Astrocyte (in vitro differentiated cells and primary cell): ENCODE results near the gene FHL1. TPM values are rescaled to one million over a fixed set of nuclear protein-coding genes. Genes with fewer than 3 reads are reported as not detected.
A peak's percentile ranks its signal among the peaks of the same experiment; 100 is the strongest.

Experiments
- DNase-seq: peaks from one replicate; pipeline ENCODE4 v3.0.0-alpha.2; 2010; ENCODE audit warnings: low read depth
- FAIRE-seq: peaks from 2 replicates; lab custom pipeline; 2011; peaks lifted over from hg19 to GRCh38; lab: Jason Lieb, UNC
- H2AFZ ChIP-seq: 2 replicates; pipeline ENCODE4 v1.6.0; 2012; ENCODE audit warnings: low read depth, low read length, inconsistent platforms
- H3K27ac ChIP-seq: 2 replicates; pipeline ENCODE4 v1.5.1; 2011; ENCODE audit warnings: low read depth, low read length, inconsistent platforms
- H3K27me3 ChIP-seq: 2 replicates; pipeline ENCODE4 v1.6.0; 2011; ENCODE audit warnings: low read length, inconsistent platforms; ENCODE audit not compliant: insufficient read depth
- H3K36me3 ChIP-seq: 2 replicates; pipeline ENCODE4 v1.5.1; 2011; ENCODE audit warnings: low read length, inconsistent platforms; ENCODE audit not compliant: insufficient read depth
- H3K4me1 ChIP-seq: 2 replicates; pipeline ENCODE4 v1.5.1; 2011; ENCODE audit warnings: low read length, inconsistent platforms; ENCODE audit not compliant: insufficient read depth
- H3K4me2 ChIP-seq: 2 replicates; pipeline ENCODE4 v1.6.0; 2012; ENCODE audit warnings: low read length, inconsistent platforms
- H3K4me3 ChIP-seq: 2 replicates; pipeline ENCODE4 v1.5.1; 2011; ENCODE audit warnings: low read depth, mild to moderate bottlenecking, low read length, inconsistent platforms; ENCODE audit not compliant: insufficient read depth
- H3K79me2 ChIP-seq: 2 replicates; pipeline ENCODE4 v1.6.0; 2012; ENCODE audit warnings: mild to moderate bottlenecking, low read length, inconsistent platforms; ENCODE audit not compliant: insufficient read depth
- H3K9ac ChIP-seq: 2 replicates; pipeline ENCODE4 v1.6.0; 2012; ENCODE audit warnings: mild to moderate bottlenecking, low read length, inconsistent platforms
- H3K9me3 ChIP-seq: 2 replicates; pipeline ENCODE4 v1.5.1; 2012; ENCODE audit warnings: low read depth, mild to moderate bottlenecking, low read length, inconsistent platforms; ENCODE audit not compliant: insufficient read depth
- H4K20me1 ChIP-seq: 2 replicates; pipeline ENCODE4 v1.6.0; 2012; ENCODE audit warnings: low read length, inconsistent platforms; ENCODE audit not compliant: insufficient read depth
- H3K27ac Mint-ChIP-seq: one replicate; pipeline ENCODE4 v1.8.0; 2021; ENCODE audit warnings: mild to moderate bottlenecking, mixed read lengths; ENCODE audit not compliant: unreplicated experiment
- H3K27me3 Mint-ChIP-seq: one replicate; pipeline ENCODE4 v1.8.0; 2021; ENCODE audit warnings: low read depth, mixed read lengths; ENCODE audit not compliant: unreplicated experiment
- H3K36me3 Mint-ChIP-seq: one replicate; pipeline ENCODE4 v1.8.0; 2021; ENCODE audit warnings: low read depth, mixed read lengths; ENCODE audit not compliant: unreplicated experiment
- H3K4me1 Mint-ChIP-seq: one replicate; pipeline ENCODE4 v1.8.0; 2021; ENCODE audit warnings: low read depth, mixed read lengths; ENCODE audit not compliant: unreplicated experiment
- H3K4me3 Mint-ChIP-seq: one replicate; pipeline ENCODE4 v1.8.0; 2021; ENCODE audit warnings: mild to moderate bottlenecking, moderate library complexity, mixed read lengths; ENCODE audit not compliant: unreplicated experiment
- H3K9me3 Mint-ChIP-seq: one replicate; pipeline ENCODE4 v1.8.0; 2021; ENCODE audit warnings: mild to moderate bottlenecking, mixed read lengths; ENCODE audit not compliant: unreplicated experiment
- CTCF ChIP-seq: IDR thresholded peaks from 2 replicates; pipeline ENCODE4 v1.5.1; 2011; ENCODE audit warnings: low read depth, mild to moderate bottlenecking, inconsistent platforms, low read length, moderate library complexity; ENCODE audit not compliant: insufficient read depth
- EZH2 ChIP-seq: IDR thresholded peaks from 2 replicates; pipeline ENCODE4 v1.6.1; 2012; ENCODE audit warnings: mild to moderate bottlenecking, low read length, inconsistent platforms; ENCODE audit not compliant: insufficient read depth
- total RNA-seq: library from RNA; stranded (reverse); gene quantifications from 2 replicates; pipeline ENCODE4 v1.2.1, GENCODE V29; 2021

FHL1 gene
- total RNA-seq, 1 donor from 2014 or later: 115 TPM

- Mint-ChIP-seq H3K27me3 (no peaks in the 10 kb centered on the region), H3K27ac (no peak overlapping the region), H3K4me1 (peaks cover 8% of the 10 kb centered on the region), H3K4me3 (no peak overlapping the region), H3K36me3 (no peaks in the 10 kb centered on the region), H3K9me3 (peaks cover 1% of the 10 kb centered on the region)
- peaks cover 4% of the 10 kb centered on the region for H3K4me1 ChIP-seq
- H3K27ac ChIP-seq: no peak overlapping the region
- no peak overlapping the region for H3K4me3 ChIP-seq
- no peaks in the 10 kb centered on the region for H3K27me3 ChIP-seq
- no peak overlapping the region for H2AFZ ChIP-seq
- no peaks in the 10 kb centered on the region for H3K9me3 ChIP-seq
- H3K4me2 ChIP-seq: no peak overlapping the region
- no peaks in the 10 kb centered on the region for H3K79me2 ChIP-seq
- no peaks in the 10 kb centered on the region for H3K36me3 ChIP-seq
- H3K9ac ChIP-seq: no peak overlapping the region
- TF ChIP-seq CTCF (no peak), EZH2 (no peak)
- FAIRE-seq: peak; percentile 45
- no peaks in the 10 kb centered on the region for H4K20me1 ChIP-seq
- no peak for DNase-seq
These were observed 18.6 kb upstream of the FHL1 start for GRCh38 chrX:136128743-136129142.

- Histone ChIP-seq H3K79me2 (no peaks in the 10 kb centered on the region), H3K9me3 (no peaks in the 10 kb centered on the region), H3K4me2 (peak overlapping the region; percentile 33), H2AFZ (no peak overlapping the region), H3K4me3 (no peak overlapping the region), H3K36me3 (no peaks in the 10 kb centered on the region), H3K9ac (no peak overlapping the region), H3K27me3 (no peaks in the 10 kb centered on the region), H4K20me1 (no peaks in the 10 kb centered on the region), H3K27ac (peak overlapping the region; percentile 31), H3K4me1 (peaks cover 4% of the 10 kb centered on the region)
- Mint-ChIP-seq H3K27me3 (no peaks in the 10 kb centered on the region), H3K9me3 (peaks cover 1% of the 10 kb centered on the region), H3K36me3 (no peaks in the 10 kb centered on the region), H3K27ac (peak overlapping the region; percentile 31), H3K4me3 (no peak overlapping the region), H3K4me1 (peaks cover 8% of the 10 kb centered on the region)
- FAIRE-seq: peak; percentile 100
- TF ChIP-seq EZH2 (no peak), CTCF (no peak)
- DNase-seq: peak; percentile 94
These were observed 16.2 kb upstream of the FHL1 start for GRCh38 chrX:136130931-136131833.

- no peaks in the 10 kb centered on the region for H3K79me2 ChIP-seq
- H3K4me3 ChIP-seq: no peak overlapping the region
- H3K4me3 Mint-ChIP-seq: no peak overlapping the region
- H3K9me3 ChIP-seq: no peaks in the 10 kb centered on the region
- TF ChIP-seq CTCF (no peak), EZH2 (no peak)
- no peak overlapping the region for H2AFZ ChIP-seq
- H3K27me3 ChIP-seq: no peaks in the 10 kb centered on the region
- no peak overlapping the region for H3K27ac ChIP-seq
- no peaks in the 10 kb centered on the region for H3K27me3 Mint-ChIP-seq
- H3K9ac ChIP-seq: no peak overlapping the region
- H3K36me3 ChIP-seq: no peaks in the 10 kb centered on the region
- H3K27ac Mint-ChIP-seq: no peak overlapping the region
- no peak overlapping the region for H3K4me2 ChIP-seq
- no peaks in the 10 kb centered on the region for H3K36me3 Mint-ChIP-seq
- no peaks in the 10 kb centered on the region for H4K20me1 ChIP-seq
- FAIRE-seq: peak; percentile 97
- H3K9me3 Mint-ChIP-seq: peaks cover 2% of the 10 kb centered on the region
- H3K4me1 Mint-ChIP-seq: no peaks in the 10 kb centered on the region
- no peaks in the 10 kb centered on the region for H3K4me1 ChIP-seq
- DNase-seq: no peak
These were observed 8.4 kb upstream of the FHL1 start for GRCh38 chrX:136138939-136139338.
